ENCODE results near the gene PATJ. TPM values are rescaled to one million over a fixed set of nuclear protein-coding genes. Genes with fewer than 3 reads are reported as not detected.
A peak's percentile ranks its signal among the peaks of the same experiment; 100 is the strongest.
"Not testable (repeated sequence)": the region's sequence is repeated elsewhere in the genome, so short reads cannot be mapped to it uniquely, and the experiment has no call there.

Gene PATJ
- total and polyA plus RNA-seq, 8 donors = 27.6 to 58.8 (median 38.8) TPM

GRCh38 chr1:61709908-61710289 is 32.4 kb upstream of the PATJ start:
- H3K4me3 ChIP-seq = no peak overlapping the region
- no peaks in the 10 kb centered on the region for H3K27me3 ChIP-seq
- DNase-seq (no peak), ATAC-seq (no peak)
- peaks cover 0 to 53% of the 10 kb centered on the region in 2 donors for H3K36me3 ChIP-seq
- TF ChIP-seq, protein P1, sequence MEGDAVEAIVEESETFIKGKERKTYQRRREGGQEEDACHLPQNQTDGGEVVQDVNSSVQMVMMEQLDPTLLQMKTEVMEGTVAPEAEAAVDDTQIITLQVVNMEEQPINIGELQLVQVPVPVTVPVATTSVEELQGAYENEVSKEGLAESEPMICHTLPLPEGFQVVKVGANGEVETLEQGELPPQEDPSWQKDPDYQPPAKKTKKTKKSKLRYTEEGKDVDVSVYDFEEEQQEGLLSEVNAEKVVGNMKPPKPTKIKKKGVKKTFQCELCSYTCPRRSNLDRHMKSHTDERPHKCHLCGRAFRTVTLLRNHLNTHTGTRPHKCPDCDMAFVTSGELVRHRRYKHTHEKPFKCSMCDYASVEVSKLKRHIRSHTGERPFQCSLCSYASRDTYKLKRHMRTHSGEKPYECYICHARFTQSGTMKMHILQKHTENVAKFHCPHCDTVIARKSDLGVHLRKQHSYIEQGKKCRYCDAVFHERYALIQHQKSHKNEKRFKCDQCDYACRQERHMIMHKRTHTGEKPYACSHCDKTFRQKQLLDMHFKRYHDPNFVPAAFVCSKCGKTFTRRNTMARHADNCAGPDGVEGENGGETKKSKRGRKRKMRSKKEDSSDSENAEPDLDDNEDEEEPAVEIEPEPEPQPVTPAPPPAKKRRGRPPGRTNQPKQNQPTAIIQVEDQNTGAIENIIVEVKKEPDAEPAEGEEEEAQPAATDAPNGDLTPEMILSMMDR (IDR thresholded peaks at IDR 0.05) = no peak
- intact Hi-C loops (cut with DNase I) = no loop called here
- no peaks in the 10 kb centered on the region for H3K9me3 ChIP-seq
- H3K27ac ChIP-seq = no peak overlapping the region
- H3K4me1 ChIP-seq = peaks cover 0 to 3% of the 10 kb centered on the region in 2 donors

- H3K27ac ChIP-seq; H3K4me1 ChIP-seq; DNase-seq; H3K4me3 ChIP-seq; intact Hi-C loops (cut with DNase I); H3K9me3 ChIP-seq; H3K27me3 ChIP-seq: not testable (repeated sequence)
- peak; percentile 29 for ATAC-seq
- H3K36me3 ChIP-seq = peaks cover 0 to 42% of the 10 kb centered on the region in 2 donors
Measured at GRCh38 chr1:61711257-61711656, 31.0 kb upstream of the PATJ start.

DNA sequence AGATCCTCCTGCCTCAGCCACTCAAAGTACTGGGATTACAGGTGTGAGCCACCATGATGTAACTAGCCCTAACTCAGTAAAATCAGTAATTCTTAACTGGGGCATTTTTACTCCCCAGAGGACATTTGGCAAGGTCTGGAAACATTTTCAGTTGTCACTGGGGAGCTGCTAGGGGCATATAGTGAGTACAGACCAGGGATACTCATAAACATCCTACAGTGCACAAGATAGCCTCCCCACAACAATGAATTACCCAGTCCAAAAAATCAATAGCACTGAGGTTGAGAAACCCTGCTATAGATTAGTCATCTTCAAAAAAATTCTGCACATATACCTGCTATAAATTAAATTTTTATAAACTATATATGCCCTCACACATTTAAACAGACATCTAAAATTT is 30.3 kb upstream of the PATJ start:
- Histone ChIP-seq H3K27ac (no peak overlapping the region), H3K9me3 (no peaks in the 10 kb centered on the region), H3K4me3 (no peak overlapping the region), H3K27me3 (no peaks in the 10 kb centered on the region), H3K4me1 (peaks cover 0 to 3% of the 10 kb centered on the region in 2 donors), H3K36me3 (peaks cover 0 to 39% of the 10 kb centered on the region in 2 donors)
- DNase-seq = no peak
- intact Hi-C loops (cut with DNase I) = no loop called here
- TF ChIP-seq, protein P1 (IDR thresholded peaks at IDR 0.05) = no peak
- ATAC-seq = no peak

DNA sequence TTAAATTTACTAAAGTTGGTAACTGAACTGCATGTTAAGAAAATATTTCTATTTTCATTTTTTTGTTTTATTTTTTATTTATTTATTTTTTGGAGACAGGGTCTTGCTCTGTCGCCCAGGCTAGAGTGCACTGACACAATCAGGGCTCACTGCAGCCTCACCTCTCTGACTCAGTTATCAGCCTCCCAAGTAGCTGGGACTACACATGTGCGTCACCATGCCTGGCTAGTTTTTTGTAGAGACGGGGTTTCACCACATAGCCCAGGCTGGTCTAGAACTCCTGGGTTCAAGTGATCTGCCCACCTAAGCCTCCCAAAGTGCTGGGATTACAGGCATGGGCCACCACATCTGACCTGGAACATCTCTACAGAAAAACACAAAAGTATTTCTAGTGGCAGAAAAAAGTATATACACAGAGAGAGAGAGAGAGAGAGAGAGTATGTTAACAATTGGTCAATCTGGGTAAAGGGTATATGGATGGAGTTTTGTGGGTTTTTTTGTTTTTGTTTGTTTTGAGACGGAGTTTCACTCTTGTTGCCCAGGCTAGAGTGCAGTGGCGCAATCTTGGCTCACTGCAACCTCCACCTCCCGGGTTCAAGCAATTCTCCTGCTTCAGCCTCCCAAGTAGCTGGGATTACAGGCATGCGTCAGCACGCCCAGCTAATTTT is 23.1 kb upstream of the PATJ start:
- ATAC-seq; DNase-seq; H3K4me3 ChIP-seq; intact Hi-C loops (cut with DNase I); H3K27ac ChIP-seq; H3K27me3 ChIP-seq; H3K9me3 ChIP-seq: not testable (repeated sequence)
- H3K36me3 ChIP-seq = peaks cover 0 to 32% of the 10 kb centered on the region in 2 donors
- peaks cover 6 to 17% of the 10 kb centered on the region in 2 donors for H3K4me1 ChIP-seq

- DNase-seq (no peak), ATAC-seq (no peak)
- peak overlapping the region; percentile 73 to 85 for H3K4me3 ChIP-seq
- no peaks in the 10 kb centered on the region for H3K9me3 ChIP-seq
- peak overlapping the region; percentile 86 to 93 for H3K27ac ChIP-seq
- peaks cover 0 to 14% of the 10 kb centered on the region in 2 donors for H3K36me3 ChIP-seq
- H3K27me3 ChIP-seq = no peaks in the 10 kb centered on the region
- intact Hi-C loops (cut with DNase I) = no loop called here
- H3K4me1 ChIP-seq = peaks cover 8 to 25% of the 10 kb centered on the region in 2 donors
- TF ChIP-seq, protein P1 (IDR thresholded peaks at IDR 0.05) = no peak
Measured at GRCh38 chr1:61724506-61724812, 17.8 kb upstream of the PATJ start.

DNA sequence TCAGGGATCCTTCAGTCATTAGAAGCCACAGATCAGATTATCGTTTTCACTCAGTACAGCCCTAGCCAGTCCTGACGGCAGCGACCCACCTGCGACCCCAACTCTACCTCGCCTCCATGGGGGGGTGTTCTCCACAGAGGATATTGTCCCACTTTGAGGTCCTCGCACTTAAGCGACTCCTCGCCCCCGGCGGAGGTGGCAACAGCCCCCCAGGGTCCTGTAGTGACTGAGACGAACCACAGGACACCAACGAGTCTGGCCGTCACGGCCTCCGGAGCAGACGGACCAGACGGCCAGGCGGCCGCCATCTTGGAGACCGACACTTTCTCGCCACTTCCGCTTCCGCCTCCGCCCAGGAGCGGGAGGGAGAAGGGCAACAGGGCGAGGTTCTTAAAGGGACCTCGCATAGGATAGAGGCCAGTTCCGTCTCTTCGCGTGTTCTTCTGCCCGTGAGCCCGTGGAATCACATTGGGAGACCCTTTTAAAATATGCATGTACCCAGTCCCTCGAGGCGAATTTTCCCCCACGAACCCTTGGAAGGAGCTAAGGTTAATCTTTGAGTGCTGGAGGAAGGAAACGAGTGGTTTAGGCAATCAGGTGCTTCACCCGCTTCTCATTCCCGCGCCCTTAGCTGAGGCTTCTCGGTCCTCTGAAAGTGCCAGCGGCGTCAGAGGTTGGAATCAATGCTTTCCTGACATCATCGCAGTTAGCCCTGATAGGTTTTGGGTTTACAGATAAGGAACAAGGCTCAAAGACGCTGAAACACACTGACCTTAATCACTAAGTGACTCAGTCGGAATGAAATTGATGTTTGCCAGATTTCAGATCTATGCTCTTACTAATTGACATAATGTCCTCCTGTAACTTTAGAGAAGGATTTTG is 17.2 kb upstream of the PATJ start, which contains the start of gene TM2D1:
Gene TM2D1, minus strand, starts transcription at position 329 of the 882 bp plus-strand sequence. Its CDS starts 21 bp downstream, at position 308.
- ATAC-seq = peak; percentile 99
- Histone ChIP-seq H3K27ac (peak within 1 kb of the TSS; percentile 86 to 93), H3K4me1 (peaks cover 8 to 25% of the 10 kb centered on the region in 2 donors), H3K27me3 (no peaks in the 10 kb centered on the region), H3K4me3 (peak within 1 kb of the TSS; percentile 73 to 85), H3K36me3 (peaks cover 0 to 8% of the 10 kb centered on the region in 2 donors), H3K9me3 (no peaks in the 10 kb centered on the region)
- TF ChIP-seq, protein P1 (IDR thresholded peaks at IDR 0.05) = no peak
- DNase-seq = peak; percentile 88 to 98 (median 92)
- intact Hi-C loops (cut with DNase I) = no loop called here
